GM12878 (cell line): Measurements from ENCODE around the gene SVBP. TPM values are rescaled to one million over a fixed set of nuclear protein-coding genes. Genes with fewer than 3 reads are reported as not detected.

Experiments
- ATAC-seq: fragments of 200-7000 bp; cut with Tn5 transposase; 3 replicates; pipeline ENCODE4 v1.9.1; 2020; ENCODE audit warnings: mild to moderate bottlenecking, moderate library complexity
- BruUV-seq: library from RNA; stranded (reverse); fragments of 400-500 nt; replicated peaks from 2 replicates; lab custom pipeline; 2021; lab: Mats Ljungman, UMichigan
- CTCF ChIA-PET: fragments of 300-600 bp; sonication (Branson Sonifier 250); formaldehyde crosslinking; extraction: SDS; loops from one replicate; lab custom pipeline; 2021; ENCODE audit warnings: inconsistent platforms; lab: Yijun Ruan, JAX
- POLR2A ChIA-PET: fragments of 350-600 bp; formaldehyde crosslinking; extraction: SDS; loops from one replicate; lab custom pipeline; 2021; ENCODE audit warnings: inconsistent platforms; lab: Charles Lee
- RAD21 ChIA-PET: fragments of 300-600 bp; sonication (Branson Sonifier 250); formaldehyde crosslinking; loops from one replicate; lab custom pipeline; 2023; ENCODE audit warnings: antibody characterized with exemption; ENCODE audit not compliant: unreplicated experiment; lab: Charles Lee
- SMC1A ChIA-PET: fragments of 300-600 bp; sonication (Branson Sonifier 250); formaldehyde crosslinking; loops from one replicate; lab custom pipeline; 2023; ENCODE audit not compliant: unreplicated experiment, uncharacterized antibody; lab: Charles Lee
- DNase-seq: peaks from one replicate; pipeline ENCODE4 v3.0.0-alpha.2; 2011; ENCODE audit warnings: low read depth, low spot score
- FAIRE-seq: peaks from 3 replicates; lab custom pipeline; 2011; peaks lifted over from hg19 to GRCh38; lab: Jason Lieb, UNC
- H2AFZ ChIP-seq: 2 replicates; pipeline ENCODE4 v1.6.0; 2011; ENCODE audit warnings: low read depth, low read length, control low read depth; ENCODE audit not compliant: control insufficient read depth
- H3K27ac ChIP-seq: 2 replicates; pipeline ENCODE4 v1.5.1; 2011; ENCODE audit warnings: control low read depth; ENCODE audit not compliant: control insufficient read depth, insufficient read depth
- H3K27me3 ChIP-seq, 2 experiments: replicated peaks in 1 of 2; 2 replicates each; pipeline versions ENCODE4 v1.6.0 to v1.6.1; 2011; ENCODE audit warnings: low read length in 1 of 2; ENCODE audit not compliant: control insufficient read depth in 2 of 2, insufficient read depth in 2 of 2
- H3K36me3 ChIP-seq, 2 experiments: 2 replicates each; pipeline ENCODE4 v1.5.1; 2011; ENCODE audit warnings: low read length in 1 of 2; ENCODE audit not compliant: control insufficient read depth in 2 of 2, insufficient read depth in 2 of 2
- H3K4me1 ChIP-seq: 2 replicates; pipeline ENCODE4 v1.6.1; 2011; ENCODE audit warnings: mild to moderate bottlenecking, low read length, moderate library complexity, mixed read lengths; ENCODE audit not compliant: control insufficient read depth, insufficient read depth
- H3K4me2 ChIP-seq: 2 replicates; pipeline ENCODE4 v1.6.0; 2011; ENCODE audit warnings: control low read depth; ENCODE audit not compliant: control insufficient read depth, insufficient read depth
- H3K4me3 ChIP-seq: fragments of 200-600 bp; sonication (generic); 2 replicates; pipeline ENCODE4 v1.5.1; 2016
- H3K79me2 ChIP-seq: 2 replicates; pipeline ENCODE4 v1.6.0; 2011; ENCODE audit warnings: low read length; ENCODE audit not compliant: control insufficient read depth, insufficient read depth
- H3K9ac ChIP-seq: 2 replicates; pipeline ENCODE4 v1.8.0; 2011; ENCODE audit warnings: low read length, control low read depth, mixed read lengths; ENCODE audit not compliant: control insufficient read depth, insufficient read depth
- H3K9me3 ChIP-seq: replicated peaks from 3 replicates; pipeline ENCODE4 v1.5.1; 2011; ENCODE audit warnings: mild to moderate bottlenecking, low read length; ENCODE audit not compliant: control insufficient read depth, insufficient read depth
- H4K20me1 ChIP-seq: 2 replicates; pipeline ENCODE4 v1.6.0; 2011; ENCODE audit not compliant: control insufficient read depth, insufficient read depth
- ATF7 ChIP-seq: fragments of 450-650 bp; IDR thresholded peaks from 2 replicates; pipeline ENCODE4 v1.6.1; 2016; ENCODE audit warnings: low read depth, mild to moderate bottlenecking
- BRCA1 ChIP-seq: IDR thresholded peaks from 2 replicates; pipeline ENCODE4 v1.6.1; 2011; ENCODE audit warnings: low read depth, low read length, improper control_type of control experiment
- E2F4 ChIP-seq: IDR thresholded peaks from 2 replicates; pipeline ENCODE4 v1.6.1; 2012; ENCODE audit warnings: low read depth, low read length, improper control_type of control experiment
- FOXK2 ChIP-seq: fragments of 450-650 bp; IDR thresholded peaks from 2 replicates; pipeline ENCODE4 v1.6.1; 2017; ENCODE audit warnings: mild to moderate bottlenecking, moderate library complexity
- GATAD2B ChIP-seq: fragments of 450-650 bp; conservative IDR thresholded peaks from 2 replicates; pipeline ENCODE4 v1.6.1; 2017; ENCODE audit warnings: low read depth, mild to moderate bottlenecking, moderate library complexity
- HDAC2 ChIP-seq: fragments of 200-600 bp; sonication (generic); IDR thresholded peaks from 2 replicates; pipeline ENCODE4 v1.6.1; 2017
- IRF5 ChIP-seq: fragments of 450-650 bp; IDR thresholded peaks from 2 replicates; pipeline ENCODE4 v1.6.1; 2017; ENCODE audit warnings: borderline replicate concordance
- NFYA ChIP-seq: IDR thresholded peaks from 2 replicates; pipeline ENCODE4 v1.6.1; 2011; ENCODE audit warnings: low read depth, mild to moderate bottlenecking, low read length, improper control_type of control experiment, borderline replicate concordance
- NKRF ChIP-seq: fragments of 450-650 bp; conservative IDR thresholded peaks from 2 replicates; pipeline ENCODE4 v1.6.1; 2017; ENCODE audit warnings: mild to moderate bottlenecking, moderate library complexity
- PBX3 ChIP-seq: IDR thresholded peaks from 2 replicates; pipeline ENCODE4 v1.6.1; 2011; ENCODE audit warnings: mild to moderate bottlenecking, low read depth, low read length, moderate library complexity; ENCODE audit not compliant: insufficient replicate concordance
- SIX5 ChIP-seq: IDR thresholded peaks from 2 replicates; pipeline ENCODE4 v1.6.1; 2011; ENCODE audit warnings: mild to moderate bottlenecking, low read depth, low read length, moderate library complexity; ENCODE audit not compliant: severe bottlenecking
- SMAD1 ChIP-seq: fragments of 450-650 bp; IDR thresholded peaks from 2 replicates; pipeline ENCODE4 v1.6.1; 2018; ENCODE audit warnings: mild to moderate bottlenecking, low read depth; ENCODE audit not compliant: partially characterized antibody
- SMAD5 ChIP-seq: IDR thresholded peaks from 2 replicates; pipeline ENCODE4 v1.6.1; 2016; ENCODE audit warnings: antibody characterized with exemption, low read depth
- USF1 ChIP-seq: IDR thresholded peaks from 2 replicates; pipeline ENCODE4 v1.6.1; 2011; ENCODE audit warnings: borderline replicate concordance, low read depth, mild to moderate bottlenecking, moderate library complexity, mixed read lengths, low read length; ENCODE audit not compliant: insufficient read depth; ENCODE audit errors: extremely low read length
- WRNIP1 ChIP-seq: IDR thresholded peaks from 2 replicates; pipeline ENCODE4 v1.6.1; 2011; ENCODE audit warnings: low read depth, low read length, improper control_type of control experiment, borderline replicate concordance
- ZNF217 ChIP-seq: fragments of 450-650 bp; IDR thresholded peaks from 2 replicates; pipeline ENCODE4 v1.6.1; 2017; ENCODE audit warnings: antibody characterized with exemption, mild to moderate bottlenecking
- ZNF274 ChIP-seq: IDR thresholded peaks from one replicate; pipeline ENCODE4 v1.8.0; 2011; ENCODE audit not compliant: insufficient read length, insufficient read depth
- ZZZ3 ChIP-seq: IDR thresholded peaks from 2 replicates; pipeline ENCODE4 v1.6.1; 2011; ENCODE audit warnings: low read depth; ENCODE audit not compliant: control insufficient read depth, insufficient read length
- WGBS: methylation state at CpG from one replicate; pipeline ENCODE4 v1.1.6; 2016; ENCODE audit warnings: low lambda C conversion rate; ENCODE audit not compliant: insufficient replicate concordance, insufficient coverage; ENCODE audit errors: missing lambda C conversion rate; 5-methylcytosine and 5-hydroxymethylcytosine counted together
- in situ Hi-C: fragments of 300-500 bp; cut with MboI; formaldehyde crosslinking; loops from 9 replicates; pipeline ENCODE4 v1.14.3; 2018; ENCODE audit warnings: mixed read lengths
- intact Hi-C: fragments of 100-400 bp; cut with micrococcal nuclease; formaldehyde crosslinking; loops from one replicate; pipeline ENCODE4 v1.14.2; 2022; ENCODE audit not compliant: unreplicated experiment
- polyA plus RNA-seq, 11 experiments: library from polyadenylated mRNA; depleted of rRNA in 4 of 11; unstranded in 6 of 11; stranded (reverse) in 5 of 11; fragments of >200 nt; fragmentation: Nextera tagmentation in 4 of 11; fragmentation: Illumina TruSeq in 1 of 11; extraction: Ambion mirVana in 4 of 11; extraction: Trizol in 1 of 11; gene quantifications; 1 replicate in 1 of 11; 2 replicates in 10 of 11; pipeline versions ENCODE4 v1.2.1 to v1.2.3, GENCODE V29; 2011 to 2016; ENCODE audit warnings: inconsistent platforms in 2 of 11, missing spikeins in 2 of 11, low read depth in 1 of 11
- total RNA-seq, 4 experiments: library from RNA; depleted of rRNA in 3 of 4; stranded (reverse); fragments of >200 nt in 3 of 4; fragmentation: Illumina TruSeq in 1 of 4; extraction: Trizol in 1 of 4; gene quantifications; 2 replicates each; pipeline versions ENCODE4 v1.2.1 to v1.2.3, GENCODE V29; 2013 to 2021

The SVBP gene
- total and polyA plus RNA-seq, 10 of the 15 experiments (the other 5 are each of a cell fraction or from before 2014, with no cell fraction given), result 12.6 to 29.5 (median 19.8) TPM

- POLR2A ChIA-PET, result no interaction called here
- RAD21 ChIA-PET, result interaction anchor here (2.5 kb wide), 1 partner anchor 299 kb away, joined by 13 read pairs; no protein-coding TSS in a partner anchor
- no peak overlapping the region for H3K9ac ChIP-seq
- DNase-seq (no peak), FAIRE-seq (no peak), ATAC-seq (no peak)
- BruUV-seq, result no TSS peak
- H2AFZ ChIP-seq, result no peak overlapping the region
- H3K4me2 ChIP-seq, result no peak overlapping the region
- H3K36me3 ChIP-seq, result peaks cover 10 to 28% of the 10 kb centered on the region in 2 experiments
- 87% methylated on average over 5 of the region's 5 CpGs for WGBS
- SMC1A ChIA-PET, result interaction anchor here (0.6 to 5.6 kb wide), 3 partner anchors 138 to 299 kb away, joined by 3 to 35 read pairs (median 4); no protein-coding TSS in a partner anchor
- in situ Hi-C loops, result no loop called here
- H3K27ac ChIP-seq, result no peak overlapping the region
- no peaks in the 10 kb centered on the region for H3K27me3 ChIP-seq
- intact Hi-C loops, result no loop called here
- no peak overlapping the region for H3K4me3 ChIP-seq
- H3K4me1 ChIP-seq, result peaks cover 5% of the 10 kb centered on the region; the same call in 1 of the 2 replicates
- H3K79me2 ChIP-seq, result peaks cover 9% of the 10 kb centered on the region
- no peaks in the 10 kb centered on the region for H4K20me1 ChIP-seq
- H3K9me3 ChIP-seq, result no peaks in the 10 kb centered on the region
- CTCF ChIA-PET, result interaction anchor here (2.4 kb wide), 1 partner anchor 299 kb away, joined by 15 read pairs; no protein-coding TSS in a partner anchor
- TF ChIP-seq E2F4 (no peak), ATF7 (no peak), ZNF274 (no peak), PBX3 (no peak), ZNF217 (no peak), NKRF (no peak), ZZZ3 (no peak), SMAD5 (no peak), IRF5 (no peak), WRNIP1 (no peak), BRCA1 (no peak), NFYA (no peak), FOXK2 (no peak), SIX5 (no peak), SMAD1 (no peak), GATAD2B (no peak), HDAC2 (no peak), USF1 (no peak)
Measured at GRCh38 chr1:42774928-42775526, 42.2 kb downstream of the SVBP start.
